KMS-11 (cell line): ENCODE measurements around the gene USP2.
"Not testable (repeated sequence)": the region's sequence is repeated elsewhere in the genome, so short reads cannot be mapped to it uniquely, and the experiment has no call there.

Source experiments
- H2AFZ ChIP-seq: fragments of 200-600 bp; sonication (generic); 2 replicates; pipeline ENCODE4 v1.6.1; 2016; ENCODE audit warnings: antibody characterized with exemption, mixed run types, low read depth
- H3K27ac ChIP-seq: fragments of 200-600 bp; sonication (generic); 2 replicates; pipeline ENCODE4 v1.6.1; 2016; ENCODE audit warnings: mild to moderate bottlenecking, mixed run types
- H3K27me3 ChIP-seq: fragments of 200-600 bp; sonication (generic); 2 replicates; pipeline ENCODE4 v1.6.1; 2017; ENCODE audit warnings: mild to moderate bottlenecking, low read depth, mixed run types, moderate library complexity; ENCODE audit not compliant: insufficient read depth
- H3K36me3 ChIP-seq: fragments of 200-600 bp; sonication (generic); 2 replicates; pipeline ENCODE4 v1.6.1; 2017; ENCODE audit warnings: mild to moderate bottlenecking, mixed run types; ENCODE audit not compliant: insufficient read depth
- H3K4me1 ChIP-seq: fragments of 200-600 bp; sonication (generic); 2 replicates; pipeline ENCODE4 v1.6.1; 2016; ENCODE audit warnings: mild to moderate bottlenecking, low read depth, mixed run types; ENCODE audit not compliant: poor library complexity, severe bottlenecking
- H3K4me2 ChIP-seq: fragments of 200-600 bp; sonication (generic); 2 replicates; pipeline ENCODE4 v1.7.0; 2016; ENCODE audit warnings: mild to moderate bottlenecking, mixed run types
- H3K4me3 ChIP-seq: fragments of 200-600 bp; sonication (generic); IDR thresholded peaks from 2 replicates; pipeline ENCODE4 v1.6.1; 2017; ENCODE audit warnings: low read depth, low read length, mixed read lengths; ENCODE audit not compliant: insufficient read depth
- H3K79me2 ChIP-seq: fragments of 200-600 bp; sonication (generic); 2 replicates; pipeline ENCODE4 v1.6.1; 2016; ENCODE audit warnings: low read depth, mixed run types; ENCODE audit not compliant: insufficient read depth
- H3K9ac ChIP-seq: fragments of 200-600 bp; sonication (generic); 2 replicates; pipeline ENCODE4 v1.6.1; 2016; ENCODE audit warnings: mild to moderate bottlenecking, mixed run types
- H4K20me1 ChIP-seq: fragments of 200-600 bp; sonication (generic); 2 replicates; pipeline ENCODE4 v1.6.1; 2016; ENCODE audit warnings: mild to moderate bottlenecking, mixed run types; ENCODE audit not compliant: insufficient read depth
- TF ChIP-seq, protein P1 (sequence below): fragments of 200-600 bp; sonication (generic); conservative IDR thresholded peaks from 2 replicates; pipeline ENCODE4 v1.6.1; 2017; ENCODE audit warnings: low read depth, mild to moderate bottlenecking, antibody characterized with exemption, low read length, moderate library complexity, mixed read lengths

USP2 gene

GRCh38 chr11:119409731-119410130 lies 28.2 kb upstream of the USP2 start:
- Histone ChIP-seq H2AFZ (no peak overlapping the region), H3K9ac (no peak overlapping the region), H3K36me3 (no peaks in the 10 kb centered on the region), H3K27ac (no peak overlapping the region), H3K4me2 (no peak overlapping the region), H3K79me2 (no peaks in the 10 kb centered on the region), H3K4me3 (no peak overlapping the region), H4K20me1 (no peaks in the 10 kb centered on the region), H3K4me1 (no peaks in the 10 kb centered on the region), H3K27me3 (no peaks in the 10 kb centered on the region)
- TF ChIP-seq, protein P1, sequence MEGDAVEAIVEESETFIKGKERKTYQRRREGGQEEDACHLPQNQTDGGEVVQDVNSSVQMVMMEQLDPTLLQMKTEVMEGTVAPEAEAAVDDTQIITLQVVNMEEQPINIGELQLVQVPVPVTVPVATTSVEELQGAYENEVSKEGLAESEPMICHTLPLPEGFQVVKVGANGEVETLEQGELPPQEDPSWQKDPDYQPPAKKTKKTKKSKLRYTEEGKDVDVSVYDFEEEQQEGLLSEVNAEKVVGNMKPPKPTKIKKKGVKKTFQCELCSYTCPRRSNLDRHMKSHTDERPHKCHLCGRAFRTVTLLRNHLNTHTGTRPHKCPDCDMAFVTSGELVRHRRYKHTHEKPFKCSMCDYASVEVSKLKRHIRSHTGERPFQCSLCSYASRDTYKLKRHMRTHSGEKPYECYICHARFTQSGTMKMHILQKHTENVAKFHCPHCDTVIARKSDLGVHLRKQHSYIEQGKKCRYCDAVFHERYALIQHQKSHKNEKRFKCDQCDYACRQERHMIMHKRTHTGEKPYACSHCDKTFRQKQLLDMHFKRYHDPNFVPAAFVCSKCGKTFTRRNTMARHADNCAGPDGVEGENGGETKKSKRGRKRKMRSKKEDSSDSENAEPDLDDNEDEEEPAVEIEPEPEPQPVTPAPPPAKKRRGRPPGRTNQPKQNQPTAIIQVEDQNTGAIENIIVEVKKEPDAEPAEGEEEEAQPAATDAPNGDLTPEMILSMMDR = no peak

DNA sequence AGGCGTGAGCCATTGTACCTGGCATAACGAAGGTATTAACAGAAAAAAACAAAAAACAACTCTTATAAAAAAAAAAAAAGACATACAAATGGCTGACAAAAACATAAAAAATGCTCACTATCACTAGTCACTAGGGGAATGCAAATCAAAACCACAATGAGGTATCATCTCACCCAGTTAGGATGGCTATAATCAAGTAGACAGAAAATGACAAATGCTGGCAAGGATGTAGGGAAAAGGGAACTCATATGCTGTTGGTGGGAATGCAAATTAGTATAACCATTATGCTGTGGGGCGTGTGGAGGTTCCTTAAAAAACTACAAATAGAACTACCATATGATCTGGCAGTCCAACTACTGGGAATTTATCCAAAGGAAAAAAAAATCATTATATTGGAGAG lies 24.5 kb upstream of the USP2 start:
- no peak overlapping the region for H3K4me3 ChIP-seq
- no peaks in the 10 kb centered on the region for H3K27me3 ChIP-seq
- no peaks in the 10 kb centered on the region for H3K4me1 ChIP-seq
- no peak overlapping the region for H3K27ac ChIP-seq
- no peak overlapping the region for H2AFZ ChIP-seq
- no peak overlapping the region for H3K9ac ChIP-seq
- TF ChIP-seq, protein P1 = no peak
- no peaks in the 10 kb centered on the region for H3K79me2 ChIP-seq
- no peaks in the 10 kb centered on the region for H4K20me1 ChIP-seq
- no peak overlapping the region for H3K4me2 ChIP-seq
- no peaks in the 10 kb centered on the region for H3K36me3 ChIP-seq

- not testable (repeated sequence) for H3K4me1 ChIP-seq, H3K4me2 ChIP-seq, H3K27ac ChIP-seq
Observed at GRCh38 chr11:119405448-119405847, 24.0 kb upstream of the USP2 start.

DNA sequence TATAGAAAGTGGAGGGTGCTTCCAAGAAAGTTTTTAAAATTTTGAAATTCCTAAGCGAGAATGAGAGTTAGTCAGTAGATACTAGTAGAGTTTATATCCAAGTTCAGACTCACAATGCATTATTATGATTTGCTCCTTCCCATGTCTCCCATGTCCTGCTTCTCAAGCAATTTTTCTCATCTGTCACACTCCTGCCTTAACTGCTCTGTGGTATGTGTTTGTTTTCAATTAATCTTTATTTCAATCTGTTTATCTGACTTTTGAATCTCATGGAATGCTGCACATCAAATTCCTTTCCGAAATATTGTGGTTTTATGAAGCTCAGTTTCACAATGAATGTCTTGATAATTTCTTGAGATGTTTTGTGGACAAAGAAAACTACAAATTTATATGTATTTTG lies 23.4 kb upstream of the USP2 start:
- Histone ChIP-seq H3K4me2 (no peak overlapping the region), H3K79me2 (no peaks in the 10 kb centered on the region), H3K36me3 (no peaks in the 10 kb centered on the region), H3K27ac (no peak overlapping the region), H2AFZ (no peak overlapping the region), H3K9ac (no peak overlapping the region), H4K20me1 (no peaks in the 10 kb centered on the region), H3K27me3 (no peaks in the 10 kb centered on the region), H3K4me1 (no peaks in the 10 kb centered on the region), H3K4me3 (no peak overlapping the region)
- TF ChIP-seq, protein P1 = no peak

More at GRCh38 chr11:119405448-119405847, 24.0 kb upstream of the USP2 start:
- not testable (repeated sequence) for H3K4me3 ChIP-seq, H3K9ac ChIP-seq, H4K20me1 ChIP-seq, H3K36me3 ChIP-seq, H3K79me2 ChIP-seq, H2AFZ ChIP-seq, H3K27me3 ChIP-seq

DNA sequence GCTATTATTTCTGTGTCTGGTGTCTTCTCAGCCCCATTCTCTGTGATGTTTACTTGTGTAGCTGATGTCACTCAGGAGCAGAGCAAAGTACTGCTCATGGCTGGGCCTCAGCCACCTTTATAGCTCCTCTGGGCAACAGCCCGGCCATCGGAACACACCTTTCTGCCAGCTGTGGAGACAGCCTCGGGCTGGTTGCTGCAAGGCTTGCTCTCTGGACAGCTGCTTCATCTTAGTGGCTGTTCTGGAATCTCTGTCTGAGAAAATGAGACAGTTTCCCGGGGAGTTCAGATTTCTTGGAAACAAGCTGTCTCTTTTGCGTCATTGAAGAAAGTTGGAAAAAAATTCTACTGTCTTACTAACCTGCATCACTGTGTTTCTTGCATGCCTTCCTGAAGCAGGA lies 21.5 kb upstream of the USP2 start:
- H3K27ac ChIP-seq = no peak overlapping the region
- no peaks in the 10 kb centered on the region for H3K27me3 ChIP-seq
- no peak overlapping the region for H2AFZ ChIP-seq
- no peak overlapping the region for H3K4me2 ChIP-seq
- TF ChIP-seq, protein P1 = no peak
- H3K79me2 ChIP-seq = no peaks in the 10 kb centered on the region
- no peak overlapping the region for H3K9ac ChIP-seq
- H3K4me1 ChIP-seq = no peaks in the 10 kb centered on the region
- H4K20me1 ChIP-seq = no peaks in the 10 kb centered on the region
- no peaks in the 10 kb centered on the region for H3K36me3 ChIP-seq
- no peak overlapping the region for H3K4me3 ChIP-seq
